Activated naive CD4-positive, alpha-beta T cell treated with anti-CD3 and anti-CD28 coated beads, Interleukin-2, amount 50 U/mL, for 24 hours (primary cell): Measurements from ENCODE around the gene FGFR4.

Experiments used
- H3K27ac Mint-ChIP-seq: one replicate; pipeline ENCODE4 v1.8.0; 2021; ENCODE audit warnings: mild to moderate bottlenecking, mixed read lengths
- H3K27me3 Mint-ChIP-seq: one replicate; pipeline ENCODE4 v1.8.0; 2021; ENCODE audit warnings: mixed read lengths
- H3K36me3 Mint-ChIP-seq: one replicate; pipeline ENCODE4 v1.8.0; 2021; ENCODE audit warnings: mixed read lengths
- H3K4me1 Mint-ChIP-seq: one replicate; pipeline ENCODE4 v1.8.0; 2021; ENCODE audit warnings: mixed read lengths
- H3K4me3 Mint-ChIP-seq: one replicate; pipeline ENCODE4 v1.8.0; 2021; ENCODE audit warnings: mild to moderate bottlenecking, mixed read lengths
- H3K9me3 Mint-ChIP-seq: one replicate; pipeline ENCODE4 v1.8.0; 2021; ENCODE audit warnings: mixed read lengths

Gene FGFR4

GRCh38 chr5:177093082-177093712, 6.5 kb downstream of the FGFR4 start:
- no peaks in the 10 kb centered on the region for H3K36me3 Mint-ChIP-seq
- no peaks in the 10 kb centered on the region for H3K4me1 Mint-ChIP-seq
- H3K27me3 Mint-ChIP-seq, result peaks cover 3% of the 10 kb centered on the region
- H3K9me3 Mint-ChIP-seq, result no peaks in the 10 kb centered on the region
- H3K4me3 Mint-ChIP-seq, result no peak overlapping the region
- H3K27ac Mint-ChIP-seq, result no peak overlapping the region

- Mint-ChIP-seq H3K27me3 (peaks cover 2% of the 10 kb centered on the region), H3K9me3 (no peaks in the 10 kb centered on the region), H3K4me1 (no peaks in the 10 kb centered on the region), H3K27ac (no peak overlapping the region), H3K36me3 (no peaks in the 10 kb centered on the region), H3K4me3 (no peak overlapping the region)
Measured at GRCh38 chr5:177093803-177094202, 7.1 kb downstream of the FGFR4 start.

- H3K9me3 Mint-ChIP-seq, result no peaks in the 10 kb centered on the region
- no peak overlapping the region for H3K4me3 Mint-ChIP-seq
- no peaks in the 10 kb centered on the region for H3K27me3 Mint-ChIP-seq
- no peak overlapping the region for H3K27ac Mint-ChIP-seq
- no peaks in the 10 kb centered on the region for H3K36me3 Mint-ChIP-seq
- H3K4me1 Mint-ChIP-seq, result no peaks in the 10 kb centered on the region
Measured at GRCh38 chr5:177094224-177095087, 7.7 kb downstream of the FGFR4 start.

GRCh38 chr5:177095088-177095669, 8.5 kb downstream of the FGFR4 start:
- no peaks in the 10 kb centered on the region for H3K36me3 Mint-ChIP-seq
- H3K4me1 Mint-ChIP-seq, result no peaks in the 10 kb centered on the region
- no peak overlapping the region for H3K4me3 Mint-ChIP-seq

GRCh38 chr5:177096162-177097015, 9.7 kb downstream of the FGFR4 start:
- H3K27me3 Mint-ChIP-seq, result no peaks in the 10 kb centered on the region
- H3K4me1 Mint-ChIP-seq, result no peaks in the 10 kb centered on the region
- no peaks in the 10 kb centered on the region for H3K9me3 Mint-ChIP-seq
- no peak overlapping the region for H3K27ac Mint-ChIP-seq
- no peaks in the 10 kb centered on the region for H3K36me3 Mint-ChIP-seq
- no peak overlapping the region for H3K4me3 Mint-ChIP-seq

More at GRCh38 chr5:177095088-177095669, 8.5 kb downstream of the FGFR4 start:
- Mint-ChIP-seq H3K27me3 (no peaks in the 10 kb centered on the region), H3K27ac (no peak overlapping the region), H3K9me3 (no peaks in the 10 kb centered on the region)

- no peak overlapping the region for H3K4me3 Mint-ChIP-seq
- H3K27ac Mint-ChIP-seq, result no peak overlapping the region
- no peaks in the 10 kb centered on the region for H3K27me3 Mint-ChIP-seq
- no peaks in the 10 kb centered on the region for H3K36me3 Mint-ChIP-seq
- H3K9me3 Mint-ChIP-seq, result no peaks in the 10 kb centered on the region
- no peaks in the 10 kb centered on the region for H3K4me1 Mint-ChIP-seq
Measured at GRCh38 chr5:177097016-177097985, 10.6 kb downstream of the FGFR4 start.

GRCh38 chr5:177098120-177098469, 11.4 kb downstream of the FGFR4 start:
- Mint-ChIP-seq H3K4me1 (no peaks in the 10 kb centered on the region), H3K36me3 (no peaks in the 10 kb centered on the region), H3K9me3 (no peaks in the 10 kb centered on the region), H3K27ac (no peak overlapping the region), H3K4me3 (no peak overlapping the region), H3K27me3 (no peaks in the 10 kb centered on the region)

GRCh38 chr5:177098470-177099141, 11.9 kb downstream of the FGFR4 start:
- Mint-ChIP-seq H3K4me3 (no peak overlapping the region), H3K27ac (no peak overlapping the region)

GRCh38 chr5:177099422-177100093, 12.8 kb downstream of the FGFR4 start:
- H3K4me3 Mint-ChIP-seq, result no peak overlapping the region
- no peak overlapping the region for H3K27ac Mint-ChIP-seq
- no peaks in the 10 kb centered on the region for H3K27me3 Mint-ChIP-seq
- no peaks in the 10 kb centered on the region for H3K36me3 Mint-ChIP-seq
- H3K9me3 Mint-ChIP-seq, result no peaks in the 10 kb centered on the region
- H3K4me1 Mint-ChIP-seq, result no peaks in the 10 kb centered on the region

More at GRCh38 chr5:177098470-177099141, 11.9 kb downstream of the FGFR4 start:
- Mint-ChIP-seq H3K36me3 (no peaks in the 10 kb centered on the region), H3K4me1 (no peaks in the 10 kb centered on the region), H3K9me3 (no peaks in the 10 kb centered on the region), H3K27me3 (no peaks in the 10 kb centered on the region)

- H3K36me3 Mint-ChIP-seq, result no peaks in the 10 kb centered on the region
- H3K4me1 Mint-ChIP-seq, result no peaks in the 10 kb centered on the region
- H3K9me3 Mint-ChIP-seq, result no peaks in the 10 kb centered on the region
- H3K4me3 Mint-ChIP-seq, result no peak overlapping the region
- H3K27me3 Mint-ChIP-seq, result no peaks in the 10 kb centered on the region
- H3K27ac Mint-ChIP-seq, result no peak overlapping the region
Measured at GRCh38 chr5:177100714-177101121, 14.0 kb downstream of the FGFR4 start.

- Mint-ChIP-seq H3K27ac (no peak overlapping the region), H3K9me3 (no peaks in the 10 kb centered on the region)
Measured at GRCh38 chr5:177103523-177104253, 17.0 kb downstream of the FGFR4 start.

GRCh38 chr5:177105691-177106476, 19.2 kb downstream of the FGFR4 start:
- Mint-ChIP-seq H3K27me3 (no peaks in the 10 kb centered on the region), H3K36me3 (no peaks in the 10 kb centered on the region), H3K4me3 (no peak overlapping the region)

More at GRCh38 chr5:177103523-177104253, 17.0 kb downstream of the FGFR4 start:
- no peaks in the 10 kb centered on the region for H3K36me3 Mint-ChIP-seq
- no peaks in the 10 kb centered on the region for H3K4me1 Mint-ChIP-seq
- H3K4me3 Mint-ChIP-seq, result no peak overlapping the region
- H3K27me3 Mint-ChIP-seq, result no peaks in the 10 kb centered on the region

More at GRCh38 chr5:177105691-177106476, 19.2 kb downstream of the FGFR4 start:
- Mint-ChIP-seq H3K27ac (no peak overlapping the region), H3K9me3 (no peaks in the 10 kb centered on the region), H3K4me1 (no peaks in the 10 kb centered on the region)
